Naive thymus-derived CD4-positive, alpha-beta T cell (primary cell): Measurements from ENCODE around the gene DNAJC16. TPM values are rescaled to one million over a fixed set of nuclear protein-coding genes. Genes with fewer than 3 reads are reported as not detected.
"Not testable (repeated sequence)": the region's sequence is repeated elsewhere in the genome, so short reads cannot be mapped to it uniquely, and the experiment has no call there.

Experiments used
- ATAC-seq: fragments of 150-1000 bp; cut with Tn5 transposase; 2 replicates; pipeline ENCODE4 v1.10.0; 2021; ENCODE audit warnings: mild to moderate bottlenecking, moderate library complexity
- CTCF ChIA-PET: fragments of 350-600 bp; sonication (Branson Sonifier 250); formaldehyde crosslinking; loops from one replicate; lab custom pipeline; 2021; ENCODE audit warnings: antibody characterized with exemption; lab: Charles Lee
- POLR2A ChIA-PET: fragments of 350-600 bp; sonication (Branson Sonifier 250); formaldehyde crosslinking; loops from one replicate; lab custom pipeline; 2021; ENCODE audit warnings: antibody characterized with exemption, inconsistent platforms; lab: Charles Lee
- DNase-seq, 9 donors: peaks; one replicate each; pipeline versions ENCODE4 v3.0.0 to v3.0.0-alpha.2; 2020 to 2022; ENCODE audit warnings: mixed read lengths in 1 of 9
- H3K27ac ChIP-seq: one replicate; pipeline ENCODE4 v1.7.0; 2013; ENCODE audit warnings: mild to moderate bottlenecking, low read depth, low read length, moderate library complexity
- H3K27me3 ChIP-seq, 2 donors: one replicate each; pipeline ENCODE4 v1.7.0; 2013; ENCODE audit warnings: low read length in 2 of 2, mild to moderate bottlenecking in 2 of 2, moderate library complexity in 2 of 2; ENCODE audit not compliant: control insufficient read depth in 2 of 2, insufficient read depth in 2 of 2
- H3K36me3 ChIP-seq, 3 experiments: 1 replicate in 2 of 3; 2 replicates in 1 of 3; pipeline ENCODE4 v1.7.0; 2013; ENCODE audit warnings: low read length in 3 of 3, mild to moderate bottlenecking in 3 of 3, moderate library complexity in 1 of 3; ENCODE audit not compliant: insufficient read depth in 3 of 3, control insufficient read depth in 2 of 3
- H3K4me1 ChIP-seq, 2 donors: one replicate each; pipeline ENCODE4 v1.7.0; 2013; ENCODE audit warnings: low read length in 2 of 2, mild to moderate bottlenecking in 2 of 2, moderate library complexity in 1 of 2; ENCODE audit not compliant: control insufficient read depth in 2 of 2, insufficient read depth in 2 of 2
- H3K4me3 ChIP-seq: 2 replicates; pipeline ENCODE4 v1.7.0; 2013; ENCODE audit warnings: mild to moderate bottlenecking, low read length
- H3K9me3 ChIP-seq, 3 experiments: 1 replicate in 2 of 3; 2 replicates in 1 of 3; pipeline ENCODE4 v1.7.0; 2013; ENCODE audit warnings: low read length in 3 of 3; ENCODE audit not compliant: control insufficient read depth in 2 of 3
- H3K27ac Mint-ChIP-seq, 9 donors: one replicate each; pipeline ENCODE4 v1.8.0; 2020 to 2022; ENCODE audit warnings: mixed read lengths in 9 of 9, mild to moderate bottlenecking in 8 of 9, moderate library complexity in 5 of 9, inconsistent platforms in 2 of 9
- H3K27me3 Mint-ChIP-seq, 5 donors: one replicate each; pipeline ENCODE4 v1.8.0; 2021 to 2022; ENCODE audit warnings: mixed read lengths in 5 of 5, mild to moderate bottlenecking in 1 of 5
- H3K36me3 Mint-ChIP-seq, 5 donors: one replicate each; pipeline ENCODE4 v1.8.0; 2020 to 2022; ENCODE audit warnings: mixed read lengths in 5 of 5, mild to moderate bottlenecking in 3 of 5, inconsistent platforms in 1 of 5
- H3K4me1 Mint-ChIP-seq, 7 donors: one replicate each; pipeline ENCODE4 v1.8.0; 2020 to 2022; ENCODE audit warnings: mixed read lengths in 7 of 7, mild to moderate bottlenecking in 3 of 7, inconsistent platforms in 1 of 7
- H3K4me3 Mint-ChIP-seq, 10 donors: one replicate each; pipeline ENCODE4 v1.8.0; 2020 to 2022; ENCODE audit warnings: mild to moderate bottlenecking in 10 of 10, mixed read lengths in 10 of 10, moderate library complexity in 6 of 10, inconsistent platforms in 2 of 10
- H3K9me3 Mint-ChIP-seq, 11 donors: one replicate each; pipeline ENCODE4 v1.8.0; 2020 to 2022; ENCODE audit warnings: mixed read lengths in 11 of 11, mild to moderate bottlenecking in 4 of 11, inconsistent platforms in 1 of 11, moderate library complexity in 1 of 11
- intact Hi-C, 2 donors: fragments of 100-400 bp; cut with micrococcal nuclease; formaldehyde crosslinking; loops; one replicate each; pipeline ENCODE4 v1.15.1; 2023
- polyA plus RNA-seq, 2 donors: library from polyadenylated mRNA; unstranded; fragments of 300-500 nt; fragmentation: Illumina TruSeq; gene quantifications; one replicate each; pipeline ENCODE4 v1.2.3, GENCODE V29; 2021
- total RNA-seq, 6 experiments: library from RNA in 5 of 6; stranded (reverse) in 5 of 6; gene quantifications; 1 replicate in 5 of 6; 2 replicates in 1 of 6; pipeline ENCODE4 v1.2.3 and lab custom pipeline; 2021 to 2026

The DNAJC16 gene
- total and polyA plus RNA-seq, 7 experiments from 2014 or later = 9.6 to 29.4 (median 20.4) TPM

GRCh38 chr1:15513919-15514318 is 12.7 kb upstream of the DNAJC16 start:
- POLR2A ChIA-PET = no interaction called here
- no peaks in the 10 kb centered on the region for H3K27me3 ChIP-seq
- Mint-ChIP-seq H3K36me3 (peaks cover 6 to 58% (median 29%) of the 10 kb centered on the region in 5 donors), H3K4me1 (peaks cover 6 to 59% (median 15%) of the 10 kb centered on the region in 7 donors), H3K4me3 (peak overlapping the region in 1 of 10 donors; percentile 41), H3K27me3 (no peaks in the 10 kb centered on the region), H3K9me3 (peaks cover 0 to 6% (median 0%) of the 10 kb centered on the region in 11 donors), H3K27ac (peak overlapping the region in 1 of 9 donors; percentile 81)
- CTCF ChIA-PET = no interaction called here
- intact Hi-C loops = no loop called here
- H3K36me3 ChIP-seq = peaks cover 0 to 17% (median 5%) of the 10 kb centered on the region in 3 experiments
- peaks cover 0 to 4% of the 10 kb centered on the region in 2 donors for H3K4me1 ChIP-seq
- no peak overlapping the region for H3K4me3 ChIP-seq
- ATAC-seq (no peak), DNase-seq (no peak)
- H3K27ac ChIP-seq = no peak overlapping the region
- H3K9me3 ChIP-seq = no peaks in the 10 kb centered on the region

GRCh38 chr1:15514557-15514956 is 12.1 kb upstream of the DNAJC16 start:
- H3K9me3 Mint-ChIP-seq, H3K4me3 ChIP-seq, ATAC-seq, H3K27ac ChIP-seq, POLR2A ChIA-PET, DNase-seq, H3K27me3 ChIP-seq, intact Hi-C loops, H3K4me1 ChIP-seq, H3K9me3 ChIP-seq, H3K27me3 Mint-ChIP-seq: not testable (repeated sequence)
- H3K36me3 ChIP-seq = peaks cover 0 to 17% (median 5%) of the 10 kb centered on the region in 3 experiments
- peak overlapping the region in 1 of 10 donors; percentile 19 for H3K4me3 Mint-ChIP-seq
- H3K27ac Mint-ChIP-seq = peak overlapping the region in 2 of 9 donors; percentile 36 to 81
- peaks cover 6 to 61% (median 29%) of the 10 kb centered on the region in 5 donors for H3K36me3 Mint-ChIP-seq
- CTCF ChIA-PET = interaction anchor here (0.6 kb wide), 1 partner anchor 1957 kb away, joined by 3 read pairs; no protein-coding TSS in a partner anchor
- peaks cover 6 to 59% (median 19%) of the 10 kb centered on the region in 7 donors for H3K4me1 Mint-ChIP-seq

GRCh38 chr1:15515022-15515663 is 11.5 kb upstream of the DNAJC16 start:
- no peak overlapping the region for H3K27ac ChIP-seq
- ATAC-seq = peak; percentile 38
- Mint-ChIP-seq H3K9me3 (peaks cover 0 to 6% (median 0%) of the 10 kb centered on the region in 11 donors), H3K4me3 (peak overlapping the region in 2 of 10 donors; percentile 26 to 65), H3K36me3 (peaks cover 6 to 62% (median 29%) of the 10 kb centered on the region in 5 donors), H3K27ac (peak overlapping the region in 3 of 9 donors; percentile 37 to 84 (median 51)), H3K4me1 (peaks cover 6 to 59% (median 20%) of the 10 kb centered on the region in 7 donors), H3K27me3 (no peaks in the 10 kb centered on the region)
- CTCF ChIA-PET = no interaction called here
- H3K36me3 ChIP-seq = peaks cover 0 to 17% (median 5%) of the 10 kb centered on the region in 3 experiments
- DNase-seq = no peak
- intact Hi-C loops = no loop called here
- no peaks in the 10 kb centered on the region for H3K27me3 ChIP-seq
- POLR2A ChIA-PET = no interaction called here
- no peaks in the 10 kb centered on the region for H3K9me3 ChIP-seq
- peaks cover 0 to 4% of the 10 kb centered on the region in 2 donors for H3K4me1 ChIP-seq
- no peak overlapping the region for H3K4me3 ChIP-seq

- no peaks in the 10 kb centered on the region for H3K27me3 ChIP-seq
- no peak overlapping the region for H3K4me3 ChIP-seq
- H3K9me3 Mint-ChIP-seq = peaks cover 0 to 6% (median 0%) of the 10 kb centered on the region in 11 donors
- ChIA-PET CTCF (interaction anchor here (0.6 kb wide), 1 partner anchor 140 kb away, joined by 6 read pairs; no protein-coding TSS in a partner anchor), POLR2A (no interaction called here)
- H3K27ac ChIP-seq = no peak overlapping the region
- intact Hi-C loops = loop anchor here (10.0 kb wide), 3 partner anchors 175 to 1385 kb away; no protein-coding TSS in a partner anchor
- H3K36me3 Mint-ChIP-seq = peaks cover 6 to 47% (median 14%) of the 10 kb centered on the region in 5 donors
- ATAC-seq (no peak), DNase-seq (no peak)
- no peaks in the 10 kb centered on the region for H3K9me3 ChIP-seq
- peaks cover 0 to 10% of the 10 kb centered on the region in 2 donors for H3K4me1 ChIP-seq
- H3K27me3 Mint-ChIP-seq = no peaks in the 10 kb centered on the region
- peak overlapping the region in 2 of 9 donors; percentile 6 to 15 for H3K27ac Mint-ChIP-seq
- peaks cover 27 to 57% (median 36%) of the 10 kb centered on the region in 7 donors for H3K4me1 Mint-ChIP-seq
- H3K4me3 Mint-ChIP-seq = peak overlapping the region in 1 of 10 donors; percentile 46
- H3K36me3 ChIP-seq = peaks cover 0 to 9% (median 0%) of the 10 kb centered on the region in 3 experiments
Observed at GRCh38 chr1:15519625-15520024, 7.0 kb upstream of the DNAJC16 start.

GRCh38 chr1:15521206-15521906 is 5.3 kb upstream of the DNAJC16 start:
- H3K4me3 ChIP-seq, H3K27me3 ChIP-seq, ATAC-seq, H3K9me3 Mint-ChIP-seq, CTCF ChIA-PET, H3K36me3 ChIP-seq, H3K27me3 Mint-ChIP-seq, POLR2A ChIA-PET, H3K9me3 ChIP-seq, DNase-seq: not testable (repeated sequence)
- H3K27ac ChIP-seq = peak overlapping the region; percentile 8
- peaks cover 13 to 17% of the 10 kb centered on the region in 2 donors for H3K4me1 ChIP-seq
- intact Hi-C loops = loop anchor here (10.0 kb wide), 3 partner anchors 177 to 1383 kb away; no protein-coding TSS in a partner anchor
- Mint-ChIP-seq H3K4me3 (peak overlapping the region in 6 of 10 donors; percentile 7 to 46 (median 28)), H3K4me1 (peaks cover 30 to 59% (median 45%) of the 10 kb centered on the region in 7 donors), H3K36me3 (peaks cover 6 to 37% (median 11%) of the 10 kb centered on the region in 5 donors), H3K27ac (peak overlapping the region in 4 of 9 donors; percentile 22 to 68 (median 66))

GRCh38 chr1:15522551-15522950 is 4.1 kb upstream of the DNAJC16 start:
- intact Hi-C loops = loop anchor here (10.0 kb wide), 3 partner anchors 178 to 1382 kb away; no protein-coding TSS in a partner anchor
- CTCF ChIA-PET = no interaction called here
- no peaks in the 10 kb centered on the region for H3K27me3 Mint-ChIP-seq

More at GRCh38 chr1:15522551-15522950, 4.1 kb upstream of the DNAJC16 start:
- no peak overlapping the region for H3K4me3 ChIP-seq
- no peaks in the 10 kb centered on the region for H3K9me3 ChIP-seq
- Mint-ChIP-seq H3K9me3 (peaks cover 0 to 4% (median 0%) of the 10 kb centered on the region in 11 donors), H3K36me3 (peaks cover 0 to 25% (median 0%) of the 10 kb centered on the region in 5 donors), H3K4me1 (peaks cover 30 to 55% (median 49%) of the 10 kb centered on the region in 7 donors), H3K4me3 (peak overlapping the region in 5 of 10 donors; percentile 29 to 100 (median 87)), H3K27ac (peak overlapping the region in 4 of 9 donors; percentile 37 to 100 (median 68))
- DNase-seq (no peak), ATAC-seq (no peak)
- H3K27ac ChIP-seq = no peak overlapping the region
- H3K27me3 ChIP-seq = no peaks in the 10 kb centered on the region
- H3K4me1 ChIP-seq = peaks cover 19 to 21% of the 10 kb centered on the region in 2 donors
- peaks cover 0 to 5% (median 0%) of the 10 kb centered on the region in 3 experiments for H3K36me3 ChIP-seq
- POLR2A ChIA-PET = no interaction called here
